Endothelial cell of umbilical vein (primary cell): ENCODE measurements around the gene RGS10. TPM values are rescaled to one million over a fixed set of nuclear protein-coding genes. Genes with fewer than 3 reads are reported as not detected.

Experiments
- BruUV-seq: library from RNA; stranded (reverse); fragments of 400-500 nt; replicated peaks from 2 replicates; lab custom pipeline; 2021; lab: Mats Ljungman, UMichigan
- CTCF ChIA-PET: fragments of 300-600, 350-600 bp; sonication (Branson Sonifier 250); formaldehyde crosslinking; loops from one replicate; lab custom pipeline; 2021; ENCODE audit warnings: antibody characterized with exemption, inconsistent platforms; lab: Charles Lee
- POLR2A ChIA-PET: fragments of 300-600, 350-600 bp; sonication (Branson Sonifier 250); formaldehyde crosslinking; loops from one replicate; lab custom pipeline; 2021; ENCODE audit warnings: antibody characterized with exemption, inconsistent platforms; lab: Charles Lee
- DNase-seq: peaks from one replicate; pipeline ENCODE4 v3.0.0-alpha.2; 2011; ENCODE audit warnings: low read depth, low spot score
- FAIRE-seq: peaks from 2 replicates; lab custom pipeline; 2011; peaks lifted over from hg19 to GRCh38; lab: Jason Lieb, UNC
- H2AFZ ChIP-seq: 2 replicates; pipeline ENCODE4 v1.6.0; 2012; ENCODE audit warnings: low read depth, low read length, control low read depth, inconsistent platforms
- H3K27ac ChIP-seq: 2 replicates; pipeline ENCODE4 v1.5.1; 2011; ENCODE audit warnings: low read depth, mild to moderate bottlenecking, control low read depth, low read length, moderate library complexity; ENCODE audit not compliant: insufficient read depth
- H3K27me3 ChIP-seq, 2 experiments: 2 replicates each; pipeline versions ENCODE4 v1.6.0 to v1.6.1; 2011; ENCODE audit warnings: low read length in 2 of 2, mixed read lengths in 1 of 2; ENCODE audit not compliant: control insufficient read depth in 2 of 2, insufficient read depth in 2 of 2
- H3K36me3 ChIP-seq, 2 experiments: 2 replicates in 1 of 2; 3 replicates in 1 of 2; pipeline ENCODE4 v1.5.1; 2011; ENCODE audit warnings: low read length in 2 of 2, mild to moderate bottlenecking in 1 of 2, moderate library complexity in 1 of 2; ENCODE audit not compliant: control insufficient read depth in 2 of 2, insufficient read depth in 2 of 2; ENCODE audit errors: extremely low read depth in 1 of 2
- H3K4me1 ChIP-seq: 3 replicates; pipeline ENCODE4 v1.5.1; 2011; ENCODE audit warnings: mild to moderate bottlenecking, low read length; ENCODE audit not compliant: control insufficient read depth, insufficient read depth; ENCODE audit errors: extremely low read depth
- H3K4me2 ChIP-seq: 2 replicates; pipeline ENCODE4 v1.6.1; 2011; ENCODE audit warnings: low read length, control low read depth, mixed read lengths; ENCODE audit not compliant: insufficient read depth
- H3K4me3 ChIP-seq, 3 experiments: fragments of 200-600 bp in 1 of 3; sonication (generic), shearing (Covaris generic) in 1 of 3; replicated peaks in 1 of 3; 2 replicates each; pipeline ENCODE4 v1.5.1; 2011 to 2016; ENCODE audit warnings: control low read depth in 3 of 3, low read length in 3 of 3, mild to moderate bottlenecking in 2 of 3, inconsistent platforms in 1 of 3, low read depth in 1 of 3, moderate library complexity in 1 of 3; ENCODE audit not compliant: insufficient read depth in 1 of 3
- H3K79me2 ChIP-seq: 2 replicates; pipeline ENCODE4 v1.6.0; 2012; ENCODE audit warnings: low read length, inconsistent platforms; ENCODE audit not compliant: control insufficient read depth, insufficient read depth
- H3K9ac ChIP-seq: replicated peaks from 2 replicates; pipeline ENCODE3; 2011; ENCODE audit warnings: low read length, control low read depth; ENCODE audit not compliant: insufficient read depth; ENCODE audit errors: extremely low read depth
- H3K9me1 ChIP-seq: replicated peaks from 3 replicates; pipeline ENCODE4 v1.6.0; 2011; ENCODE audit warnings: mild to moderate bottlenecking, low read length; ENCODE audit not compliant: control insufficient read depth, insufficient read depth; ENCODE audit errors: extremely low read depth
- H3K9me3 ChIP-seq: replicated peaks from 2 replicates; pipeline ENCODE4 v1.5.1; 2012; ENCODE audit warnings: low read length, inconsistent platforms; ENCODE audit not compliant: control insufficient read depth, insufficient read depth
- H4K20me1 ChIP-seq: replicated peaks from 2 replicates; pipeline ENCODE3; 2011; ENCODE audit warnings: mild to moderate bottlenecking, low read length; ENCODE audit not compliant: control insufficient read depth, insufficient read depth; ENCODE audit errors: extremely low read depth
- CTCF ChIP-seq, 2 donors: IDR thresholded peaks; 1 replicate in 1 of 2; 2 replicates in 1 of 2; pipeline ENCODE4 v1.5.1; 2011; ENCODE audit warnings: low read length in 2 of 2, mild to moderate bottlenecking in 2 of 2, moderate library complexity in 2 of 2, control low read depth in 1 of 2, inconsistent platforms in 1 of 2, low read depth in 1 of 2; ENCODE audit not compliant: insufficient read depth in 1 of 2; ENCODE audit errors: extremely low read depth in 1 of 2
- EZH2 ChIP-seq: IDR thresholded peaks from 2 replicates; pipeline ENCODE4 v1.6.1; 2012; ENCODE audit warnings: borderline replicate concordance, low read depth, mild to moderate bottlenecking, moderate library complexity, low read length, inconsistent platforms; ENCODE audit not compliant: severe bottlenecking
- FOS ChIP-seq: IDR thresholded peaks from 2 replicates; pipeline ENCODE4 v1.6.1; 2011; ENCODE audit warnings: mild to moderate bottlenecking, low read length, moderate library complexity, borderline replicate concordance; ENCODE audit not compliant: insufficient read depth
- GATA2 ChIP-seq: IDR thresholded peaks from 2 replicates; pipeline ENCODE4 v1.7.0; 2011; ENCODE audit warnings: low read depth, mild to moderate bottlenecking, moderate library complexity, mixed read lengths, low read length; ENCODE audit not compliant: insufficient read length, insufficient read depth
- JUN ChIP-seq: IDR thresholded peaks from 2 replicates; pipeline ENCODE4 v1.6.1; 2011; ENCODE audit warnings: borderline replicate concordance, low read depth; ENCODE audit not compliant: insufficient read length, insufficient read depth
- MAX ChIP-seq: IDR thresholded peaks from 2 replicates; pipeline ENCODE4 v1.6.1; 2011; ENCODE audit not compliant: insufficient read depth, insufficient read length
- MYC ChIP-seq: IDR thresholded peaks from one replicate; pipeline ENCODE4 v1.6.1; 2011; ENCODE audit warnings: mild to moderate bottlenecking, low read depth, low read length
- POLR2A ChIP-seq: IDR thresholded peaks from 2 replicates; pipeline ENCODE4 v1.6.1; 2012; ENCODE audit warnings: low read depth, mild to moderate bottlenecking, control low read depth, low read length
- POLR2AphosphoS5 ChIP-seq: IDR thresholded peaks from 2 replicates; pipeline ENCODE4 v1.6.1; 2012; ENCODE audit warnings: low read depth, mild to moderate bottlenecking, control low read depth, low read length, moderate library complexity; ENCODE audit not compliant: insufficient read depth
- dilution Hi-C: fragments of 300-500 bp; cut with MboI; formaldehyde crosslinking; loops from one replicate; pipeline ENCODE4 v1.15.0; 2019; ENCODE audit warnings: low sequenced_read_pairs; ENCODE audit not compliant: extremely low pct_ligation_motif_present
- intact Hi-C: fragments of 100-400 bp; cut with micrococcal nuclease; formaldehyde crosslinking; loops from one replicate; pipeline ENCODE4 v1.10.0; 2022
- polyA plus RNA-seq, 4 experiments: library from polyadenylated mRNA; depleted of rRNA in 3 of 4; stranded (reverse) in 3 of 4; unstranded in 1 of 4; fragments of >200 nt; gene quantifications; 2 replicates each; pipeline versions ENCODE4 v1.2.1 to v1.2.3, GENCODE V29; 2011 to 2012; ENCODE audit warnings: missing spikeins in 1 of 4
- total RNA-seq: library from RNA; stranded (reverse); gene quantifications from 2 replicates; pipeline ENCODE4 v1.2.3, GENCODE V29; 2021

The RGS10 gene
- total and polyA plus RNA-seq, 2 donors (not counting 3 experiments of a cell fraction or from before 2014, with no cell fraction given), result 7.8 to 22.4 TPM

GRCh38 chr10:119520283-119520682 lies 22.2 kb downstream of the RGS10 start:
- Histone ChIP-seq H4K20me1 (no peaks in the 10 kb centered on the region), H3K4me1 (peaks cover 36% of the 10 kb centered on the region), H3K27me3 (no peaks in the 10 kb centered on the region), H2AFZ (no peak overlapping the region), H3K27ac (no peak overlapping the region), H3K4me2 (no peak overlapping the region), H3K9me1 (no peaks in the 10 kb centered on the region), H3K9ac (no peak overlapping the region), H3K9me3 (no peaks in the 10 kb centered on the region), H3K36me3 (no peaks in the 10 kb centered on the region), H3K79me2 (no peaks in the 10 kb centered on the region), H3K4me3 (no peak overlapping the region)
- DNase-seq (no peak), FAIRE-seq (no peak)
- no TSS peak for BruUV-seq
- CTCF ChIA-PET, result no interaction called here
- dilution Hi-C loops, result no loop called here
- POLR2A ChIA-PET, result no interaction called here
- TF ChIP-seq GATA2 (no peak), JUN (no peak), FOS (no peak), MAX (no peak), POLR2AphosphoS5 (no peak), EZH2 (no peak), CTCF (IDR thresholded peaks at IDR 0.05; ENCODE audit: extremely low read depth in 1 of 2, insufficient read depth in 1 of 2, low read depth in 1 of 2, low read length in 2 of 2) (no peak), POLR2A (no peak), MYC (no peak)
- intact Hi-C loops, result no loop called here
